NOMO-1 treated with DMSO at 0.1 percent for 48 hours (cell line): ENCODE results near the gene TMBIM6.
"Not testable (repeated sequence)": the region's sequence is repeated elsewhere in the genome, so short reads cannot be mapped to it uniquely, and the experiment has no call there.

Experiments used
- DNase-seq: peaks from one replicate; lab custom pipeline; 2025; ENCODE audit not compliant: unreplicated experiment; lab: John Stamatoyannopoulos, UW

TMBIM6 gene

GRCh38 chr12:49728446-49728845 lies 12.9 kb upstream of the TMBIM6 start:
- DNase-seq: no peak

- no peak for DNase-seq
Measured at GRCh38 chr12:49730050-49730449, 11.3 kb upstream of the TMBIM6 start.

GRCh38 chr12:49730568-49731101 lies 10.7 kb upstream of the TMBIM6 start:
- DNase-seq: no peak

DNA sequence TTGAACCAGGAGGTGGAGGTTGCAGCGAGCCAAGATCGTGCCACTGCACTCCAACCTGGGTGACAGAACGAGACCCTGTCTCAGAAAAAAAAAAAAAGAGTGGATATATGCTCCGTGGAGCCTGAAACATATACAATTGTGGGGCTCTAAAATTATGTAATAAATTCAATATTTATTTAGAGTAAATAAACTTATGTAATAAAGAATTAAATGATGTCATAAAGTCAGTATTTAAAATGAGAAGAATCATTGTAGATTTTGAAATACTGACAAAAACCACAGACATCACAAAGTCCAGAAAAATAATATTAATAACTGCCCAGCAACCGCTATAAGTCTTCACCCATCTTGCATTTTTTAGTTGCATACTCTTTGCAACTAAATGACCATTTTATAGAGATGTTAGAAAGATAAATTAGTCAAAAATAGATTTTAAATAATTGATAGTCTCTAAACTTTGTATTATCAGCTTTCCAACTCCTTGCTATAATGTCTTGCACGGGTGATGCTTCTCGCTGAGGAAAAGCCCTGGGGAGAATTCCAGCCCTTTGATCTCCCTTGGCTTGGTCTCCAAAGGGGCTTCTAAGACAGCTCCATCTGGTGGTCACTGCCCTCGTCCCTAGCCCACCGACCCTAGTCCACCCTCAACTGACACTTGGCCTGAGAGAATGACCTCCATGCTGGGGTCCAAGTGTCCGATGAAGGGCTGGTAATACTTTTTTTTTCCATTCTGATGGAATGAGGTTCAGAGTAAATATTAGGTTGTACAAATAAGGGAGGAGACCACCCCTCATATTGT lies 7.9 kb upstream of the TMBIM6 start:
- DNase-seq: no peak

- not testable (repeated sequence) for DNase-seq
Measured at GRCh38 chr12:49734900-49735299, 6.5 kb upstream of the TMBIM6 start.

GRCh38 chr12:49738721-49739120 lies 2.6 kb upstream of the TMBIM6 start:
- DNase-seq: not testable (repeated sequence)

DNA sequence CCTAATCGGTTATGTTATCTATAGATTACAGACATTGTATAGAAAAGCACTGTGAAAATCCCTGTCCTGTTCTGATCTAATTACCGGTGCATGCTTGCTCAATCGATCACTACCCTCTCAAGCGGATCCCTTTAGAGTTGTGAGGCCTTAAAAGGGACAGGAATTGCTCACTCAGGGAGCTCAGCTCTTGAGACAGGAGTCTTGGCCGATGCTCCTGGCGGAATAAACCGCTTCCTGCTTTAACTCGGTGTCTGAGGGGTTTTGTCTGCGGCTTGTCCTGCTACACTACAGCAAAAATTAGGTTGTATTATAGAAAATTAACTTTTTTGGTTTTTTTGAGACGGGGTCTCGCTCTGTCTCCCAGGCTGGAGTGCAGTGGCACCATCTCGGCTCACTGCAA lies 1.1 kb upstream of the TMBIM6 start:
- not testable (repeated sequence) for DNase-seq

GRCh38 chr12:49741882-49742620 lies 694 bp downstream of the TMBIM6 start:
- peak; percentile 89 for DNase-seq

- no peak for DNase-seq
Measured at GRCh38 chr12:49744363-49744885, 3.1 kb downstream of the TMBIM6 start.

DNA sequence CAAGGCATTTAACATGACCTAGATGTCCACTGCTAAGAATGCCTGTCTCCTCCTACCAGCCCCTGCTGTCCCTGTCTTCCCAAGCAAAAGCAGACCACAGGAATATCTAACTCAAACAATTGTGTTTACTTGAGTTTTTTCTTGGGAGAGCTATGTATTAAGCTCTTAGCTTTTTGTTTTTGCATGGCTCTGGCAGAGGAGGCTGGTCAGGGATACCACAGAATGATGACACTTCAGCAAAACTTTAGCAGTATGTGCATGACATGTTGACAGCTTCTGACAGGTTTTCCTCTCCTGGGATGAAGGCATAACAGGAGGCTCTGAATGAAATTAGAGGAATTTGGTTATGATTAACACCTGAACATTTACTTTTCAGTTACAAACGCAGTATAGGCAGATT lies 6.9 kb downstream of the TMBIM6 start:
- DNase-seq: no peak

DNA sequence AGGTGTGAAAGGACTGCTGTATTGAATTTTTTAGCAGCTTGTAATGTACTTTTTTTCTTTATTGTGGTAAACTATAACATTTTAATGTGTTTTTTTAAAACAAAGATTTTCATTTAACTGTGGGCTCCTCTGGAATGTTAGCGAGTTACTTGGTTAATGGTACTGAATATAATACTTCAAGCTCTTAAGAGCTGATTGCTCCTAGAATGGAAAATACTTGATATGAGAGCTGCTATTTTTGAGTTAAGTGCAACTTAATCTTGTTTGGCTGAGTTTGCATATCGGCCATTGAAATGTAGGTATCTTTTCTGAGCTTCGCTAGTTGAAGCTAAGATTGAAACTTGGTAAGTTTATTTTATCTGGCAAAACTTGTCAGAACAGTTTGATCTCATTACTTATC lies 7.4 kb downstream of the TMBIM6 start:
- DNase-seq: no peak

DNA sequence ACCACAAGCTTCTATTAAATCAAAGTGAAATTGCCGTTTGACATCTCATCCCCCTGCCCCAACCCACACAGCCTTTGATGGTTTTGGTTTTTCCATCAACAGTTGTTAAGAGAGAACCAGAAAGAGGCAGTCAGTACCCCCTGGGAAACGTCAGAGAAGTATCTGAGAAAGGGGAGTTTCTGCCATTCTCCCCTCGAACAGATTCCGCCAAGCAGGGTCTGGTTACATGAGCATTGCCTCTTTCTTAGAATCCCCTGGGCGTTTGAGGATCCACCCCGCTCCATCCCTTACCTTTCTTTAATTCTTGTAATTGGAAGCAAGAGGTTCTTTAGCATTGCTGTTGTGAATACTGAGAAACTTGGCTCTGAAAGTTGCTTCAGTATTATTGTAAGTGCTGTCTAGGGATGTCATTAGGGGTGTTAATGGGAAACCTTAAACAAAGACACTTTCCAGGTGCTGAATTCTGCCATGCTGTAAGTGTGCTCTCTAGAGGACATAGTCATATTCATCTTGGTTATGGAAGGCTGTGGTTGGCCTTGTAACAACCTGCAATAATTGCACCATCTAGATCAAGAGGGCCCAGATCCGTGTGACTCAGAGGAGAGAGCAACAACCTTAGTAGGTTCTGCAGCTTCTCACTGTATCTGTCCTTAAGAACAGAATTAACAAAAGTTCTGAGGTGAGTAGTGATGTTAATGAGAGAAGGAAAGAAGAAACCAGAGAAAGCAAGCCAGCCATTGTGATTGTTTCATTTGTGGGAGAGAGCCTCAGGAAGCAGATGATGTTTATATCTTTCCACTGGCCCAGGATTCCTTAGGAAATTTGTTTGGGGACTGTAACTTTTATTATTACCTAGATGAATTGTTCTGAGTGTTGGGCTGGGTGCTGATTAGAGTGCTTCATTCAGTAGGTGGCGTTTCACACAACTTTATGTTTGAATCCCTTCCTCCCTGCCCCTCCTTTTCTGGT lies 9.0 kb downstream of the TMBIM6 start:
- DNase-seq: peak; percentile 79

DNA sequence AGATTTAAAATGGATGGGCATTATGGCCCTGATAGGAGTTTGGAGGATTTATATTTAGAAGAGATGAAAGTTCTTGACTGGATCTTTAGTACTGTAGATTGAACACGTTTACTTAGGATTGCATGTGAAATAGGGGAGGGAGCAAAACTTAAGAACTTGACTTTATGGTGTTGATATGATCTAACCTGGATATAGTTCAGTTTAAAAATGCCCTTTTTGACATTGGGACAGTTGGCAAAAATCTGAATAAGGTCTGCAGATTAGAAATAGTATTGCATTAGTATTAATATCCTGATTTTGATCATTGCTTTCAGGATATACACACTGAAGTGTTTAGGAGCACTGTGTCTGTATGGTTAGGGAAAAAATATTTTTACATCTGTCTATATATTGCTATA lies 9.6 kb downstream of the TMBIM6 start:
- no peak for DNase-seq

DNA sequence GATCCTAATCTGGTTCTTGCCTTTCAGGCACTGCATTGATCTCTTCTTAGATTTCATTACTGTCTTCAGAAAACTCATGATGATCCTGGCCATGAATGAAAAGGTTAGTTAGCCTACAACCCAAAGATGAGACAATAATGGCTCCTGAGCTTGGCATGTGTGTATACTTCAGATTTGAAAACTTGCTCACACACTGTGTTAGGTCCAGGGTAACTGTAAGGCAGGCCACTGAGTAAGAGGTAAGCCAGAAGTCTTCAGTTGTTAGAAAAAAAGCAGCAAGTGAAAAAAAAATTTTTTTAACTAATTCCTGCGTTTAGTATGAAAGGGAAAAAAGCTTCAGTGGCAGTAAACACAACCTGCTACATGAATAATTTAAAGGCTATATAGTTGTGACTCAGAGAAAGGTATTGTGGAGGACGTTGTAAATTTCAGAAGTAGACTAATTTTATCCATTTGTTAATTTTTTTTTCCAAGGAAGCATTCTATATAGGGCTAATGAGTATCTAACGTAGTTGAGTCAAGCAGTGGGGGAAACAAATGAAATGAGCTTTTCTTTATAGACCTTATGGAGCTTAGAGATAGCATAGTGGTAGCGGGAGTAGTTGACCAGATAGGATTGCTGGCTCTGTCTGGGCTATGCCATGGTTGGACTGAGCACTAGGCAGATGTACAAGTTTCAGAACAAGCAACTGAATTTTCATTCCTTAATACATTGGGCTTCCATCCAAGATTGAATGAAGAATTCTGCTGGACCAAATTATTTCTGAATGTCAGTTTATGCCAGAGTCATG lies 20.5 kb downstream of the TMBIM6 start:
- DNase-seq: no peak

GRCh38 chr12:49762468-49762847 lies 21.1 kb downstream of the TMBIM6 start:
- DNase-seq: no peak

DNA sequence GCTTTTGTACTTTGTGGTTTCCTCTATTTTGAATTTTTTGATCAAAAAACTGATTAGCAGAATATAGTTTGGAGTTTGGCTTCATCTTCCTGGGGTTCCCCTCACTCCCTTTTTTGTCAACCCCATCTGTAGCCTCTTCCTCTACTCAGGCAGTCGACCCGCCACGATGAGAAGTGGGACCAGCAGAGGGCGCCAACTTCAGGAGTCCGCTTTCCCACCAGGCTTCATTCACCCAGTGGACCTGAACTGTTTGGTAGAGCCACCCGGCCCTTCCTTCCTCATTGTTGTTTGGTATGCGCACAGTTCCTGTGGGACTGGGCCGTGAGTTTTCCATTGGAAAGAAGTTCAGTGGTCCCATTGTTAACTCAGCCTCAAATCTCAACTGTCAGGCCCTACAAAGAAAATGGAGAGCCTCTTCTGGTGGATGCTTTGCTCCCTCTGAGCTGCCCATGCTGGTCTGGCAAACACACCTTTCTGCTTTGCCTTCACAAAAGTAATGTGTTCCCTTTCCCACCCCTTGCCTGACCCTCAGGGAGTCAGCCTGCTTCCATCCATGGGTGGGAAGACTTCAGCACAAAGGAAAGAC lies 21.7 kb downstream of the TMBIM6 start:
- peak; percentile 27 for DNase-seq

DNA sequence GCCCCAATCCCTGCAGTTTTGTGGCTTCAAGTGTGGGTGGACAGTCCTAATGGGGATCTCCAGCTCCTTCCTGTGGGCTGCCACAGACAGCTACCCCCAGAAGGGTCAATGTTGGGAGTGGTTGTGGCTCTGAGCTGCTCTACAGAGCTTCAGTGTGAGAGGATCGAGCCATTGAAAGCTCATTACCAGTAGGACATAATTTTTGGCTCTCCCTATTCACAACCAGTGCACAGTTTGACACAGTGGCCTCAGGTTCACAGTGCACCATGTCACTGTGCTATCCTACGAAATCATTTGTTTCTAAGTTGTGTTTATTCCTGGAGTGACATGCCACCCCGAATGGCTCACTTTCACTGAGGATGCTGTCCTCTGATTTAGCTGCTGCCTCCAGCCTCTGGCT lies 22.8 kb downstream of the TMBIM6 start:
- no peak for DNase-seq

- DNase-seq: no peak
Measured at GRCh38 chr12:49766115-49766455, 24.7 kb downstream of the TMBIM6 start.

- no peak for DNase-seq
Measured at GRCh38 chr12:49767333-49767732, 26.0 kb downstream of the TMBIM6 start.

- not testable (repeated sequence) for DNase-seq
Measured at GRCh38 chr12:49773102-49773501, 31.7 kb downstream of the TMBIM6 start.
